ENCODE results near the gene PHLDB1. TPM values are rescaled to one million over a fixed set of nuclear protein-coding genes. Genes with fewer than 3 reads are reported as not detected.

PHLDB1 gene
- total RNA-seq, 1 experiment from 2014 or later = 0.19 TPM

GRCh38 chr11:118623269-118623655, 15.8 kb downstream of the PHLDB1 start:
- Histone ChIP-seq H3K36me3 (ENCODE audit: insufficient read depth, low read length) (no peaks in the 10 kb centered on the region), H3K4me2 (ENCODE audit: low read depth, low read length, poor library complexity, severe bottlenecking) (no peak overlapping the region), H3K27me3 (ENCODE audit: low read length) (no peaks in the 10 kb centered on the region), H3K4me3 (ENCODE audit: low read length) (no peak overlapping the region), H4K20me1 (ENCODE audit: insufficient read depth, low read depth, low read length) (no peaks in the 10 kb centered on the region), H3K4me1 (ENCODE audit: low read length) (no peaks in the 10 kb centered on the region), H3K9me3 (ENCODE audit: low read length) (no peaks in the 10 kb centered on the region), H2AFZ (ENCODE audit: low read length) (no peak overlapping the region), H3K79me2 (ENCODE audit: low read length) (no peaks in the 10 kb centered on the region), H3K27ac (ENCODE audit: low read length) (no peak overlapping the region), H3K9me2 (replicated peaks; ENCODE audit: insufficient read depth, low read length) (no peaks in the 10 kb centered on the region), H3K9ac (ENCODE audit: low read length) (no peak overlapping the region)
- DNase-seq = no peak

DNA sequence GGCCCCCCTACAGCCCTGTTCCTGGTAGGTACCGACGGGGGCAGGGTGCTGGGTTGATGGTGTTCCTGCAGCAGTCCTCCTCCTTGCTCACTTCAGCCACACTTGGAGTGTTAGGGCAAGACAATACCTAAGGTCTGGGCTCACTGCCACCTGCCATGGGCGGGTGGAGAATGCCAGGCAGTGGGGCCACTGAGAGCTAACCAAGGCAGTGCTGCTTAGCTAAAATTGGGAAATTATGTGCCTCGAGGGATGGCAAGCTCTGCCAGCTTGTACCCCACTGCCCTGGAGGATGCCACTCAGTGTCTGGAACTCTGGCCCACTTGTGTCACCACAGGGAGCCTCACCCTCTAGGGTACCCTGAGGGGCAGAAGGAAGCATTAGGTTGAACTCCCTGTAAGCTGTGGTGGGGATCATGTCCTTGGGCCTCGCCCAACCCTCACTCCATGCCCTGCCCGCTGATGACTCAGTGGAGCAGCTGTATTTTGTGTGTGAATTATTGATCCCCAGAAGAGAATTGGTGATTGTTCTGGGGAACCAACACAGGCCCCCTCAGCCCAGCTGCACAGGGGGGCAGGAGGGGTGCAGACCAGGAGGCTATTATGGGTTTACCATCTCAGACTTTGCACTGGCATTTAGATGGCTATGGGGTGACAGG, 17.7 kb downstream of the PHLDB1 start:
- Histone ChIP-seq H3K27me3 (ENCODE audit: low read length) (no peaks in the 10 kb centered on the region), H3K4me2 (ENCODE audit: low read depth, low read length, poor library complexity, severe bottlenecking) (no peak overlapping the region), H3K27ac (ENCODE audit: low read length) (no peak overlapping the region), H4K20me1 (ENCODE audit: insufficient read depth, low read depth, low read length) (no peaks in the 10 kb centered on the region), H3K79me2 (ENCODE audit: low read length) (no peaks in the 10 kb centered on the region), H3K4me1 (ENCODE audit: low read length) (no peaks in the 10 kb centered on the region), H3K9ac (ENCODE audit: low read length) (no peak overlapping the region), H3K9me2 (replicated peaks; ENCODE audit: insufficient read depth, low read length) (no peaks in the 10 kb centered on the region), H3K4me3 (ENCODE audit: low read length) (no peak overlapping the region), H3K36me3 (ENCODE audit: insufficient read depth, low read length) (no peaks in the 10 kb centered on the region), H2AFZ (ENCODE audit: low read length) (no peak overlapping the region), H3K9me3 (ENCODE audit: low read length) (no peaks in the 10 kb centered on the region)
- DNase-seq = no peak

GRCh38 chr11:118625976-118626375, 18.6 kb downstream of the PHLDB1 start:
- Histone ChIP-seq H3K4me3 (ENCODE audit: low read length) (no peak overlapping the region), H3K4me2 (ENCODE audit: low read depth, low read length, poor library complexity, severe bottlenecking) (no peak overlapping the region)

GRCh38 chr11:118627566-118627965, 20.2 kb downstream of the PHLDB1 start:
- H3K79me2 ChIP-seq (ENCODE audit: low read length) = no peaks in the 10 kb centered on the region

More at GRCh38 chr11:118625976-118626375, 18.6 kb downstream of the PHLDB1 start:
- no peak overlapping the region for H3K27ac ChIP-seq (ENCODE audit: low read length)
- H3K9ac ChIP-seq (ENCODE audit: low read length) = no peak overlapping the region
- no peaks in the 10 kb centered on the region for H3K36me3 ChIP-seq (ENCODE audit: insufficient read depth, low read length)
- no peaks in the 10 kb centered on the region for H3K79me2 ChIP-seq (ENCODE audit: low read length)
- H3K4me1 ChIP-seq (ENCODE audit: low read length) = no peaks in the 10 kb centered on the region
- H2AFZ ChIP-seq (ENCODE audit: low read length) = no peak overlapping the region
- DNase-seq = no peak
- no peaks in the 10 kb centered on the region for H3K27me3 ChIP-seq (ENCODE audit: low read length)
- H3K9me2 ChIP-seq (replicated peaks; ENCODE audit: insufficient read depth, low read length) = no peaks in the 10 kb centered on the region
- no peaks in the 10 kb centered on the region for H4K20me1 ChIP-seq (ENCODE audit: insufficient read depth, low read depth, low read length)
- H3K9me3 ChIP-seq (ENCODE audit: low read length) = no peaks in the 10 kb centered on the region

DNA sequence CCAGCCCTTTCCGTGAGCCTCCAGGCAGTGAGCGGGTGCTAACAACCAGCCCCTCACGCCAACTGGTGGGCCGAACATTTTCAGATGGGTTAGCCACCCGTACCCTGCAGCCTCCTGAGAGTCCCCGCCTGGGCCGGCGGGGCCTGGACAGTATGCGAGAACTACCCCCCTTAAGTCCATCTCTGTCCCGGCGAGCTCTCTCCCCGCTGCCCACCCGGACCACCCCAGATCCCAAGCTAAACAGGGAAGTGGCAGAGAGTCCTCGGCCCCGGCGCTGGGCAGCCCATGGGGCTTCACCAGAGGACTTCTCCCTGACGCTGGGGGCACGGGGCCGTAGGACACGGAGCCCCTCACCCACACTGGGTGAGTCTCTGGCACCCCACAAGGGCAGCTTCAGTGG, 20.6 kb downstream of the PHLDB1 start:
- Histone ChIP-seq H3K4me3 (ENCODE audit: low read length) (no peak overlapping the region), H3K27me3 (ENCODE audit: low read length) (no peaks in the 10 kb centered on the region), H3K4me1 (ENCODE audit: low read length) (no peaks in the 10 kb centered on the region)

More at GRCh38 chr11:118627566-118627965, 20.2 kb downstream of the PHLDB1 start:
- Histone ChIP-seq H3K36me3 (ENCODE audit: insufficient read depth, low read length) (no peaks in the 10 kb centered on the region), H3K4me2 (ENCODE audit: low read depth, low read length, poor library complexity, severe bottlenecking) (no peak overlapping the region), H3K4me3 (ENCODE audit: low read length) (no peak overlapping the region), H3K27ac (ENCODE audit: low read length) (no peak overlapping the region), H3K9me3 (ENCODE audit: low read length) (no peaks in the 10 kb centered on the region), H3K4me1 (ENCODE audit: low read length) (no peaks in the 10 kb centered on the region), H3K27me3 (ENCODE audit: low read length) (no peaks in the 10 kb centered on the region), H3K9ac (ENCODE audit: low read length) (no peak overlapping the region), H3K9me2 (replicated peaks; ENCODE audit: insufficient read depth, low read length) (no peaks in the 10 kb centered on the region), H2AFZ (ENCODE audit: low read length) (no peak overlapping the region), H4K20me1 (ENCODE audit: insufficient read depth, low read depth, low read length) (no peaks in the 10 kb centered on the region)
- DNase-seq = no peak

DNA sequence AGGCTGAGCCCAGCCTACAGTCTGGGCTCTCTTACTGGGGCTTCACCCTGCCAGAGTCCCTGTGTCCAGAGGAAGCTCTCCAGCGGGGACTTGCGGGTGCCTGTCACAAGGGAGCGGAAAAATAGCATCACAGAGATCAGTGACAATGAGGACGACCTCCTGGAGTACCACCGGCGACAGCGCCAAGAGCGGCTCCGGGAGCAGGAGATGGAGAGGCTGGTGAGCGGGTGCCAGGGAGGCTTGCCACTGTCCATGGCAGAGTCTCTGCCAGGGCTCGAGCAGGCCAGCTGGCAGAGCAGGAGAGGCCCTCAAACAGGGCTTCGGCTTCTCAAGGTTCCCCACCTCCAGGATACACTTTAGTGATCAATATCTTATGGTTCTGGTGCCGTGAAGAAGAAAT, 21.0 kb downstream of the PHLDB1 start:
- DNase-seq = no peak
- no peak overlapping the region for H3K4me2 ChIP-seq (ENCODE audit: low read depth, low read length, poor library complexity, severe bottlenecking)
- no peaks in the 10 kb centered on the region for H4K20me1 ChIP-seq (ENCODE audit: insufficient read depth, low read depth, low read length)
- H3K9ac ChIP-seq (ENCODE audit: low read length) = no peak overlapping the region
- no peak overlapping the region for H3K4me3 ChIP-seq (ENCODE audit: low read length)
- H3K79me2 ChIP-seq (ENCODE audit: low read length) = no peaks in the 10 kb centered on the region
- H3K36me3 ChIP-seq (ENCODE audit: insufficient read depth, low read length) = no peaks in the 10 kb centered on the region
- no peak overlapping the region for H2AFZ ChIP-seq (ENCODE audit: low read length)
- no peaks in the 10 kb centered on the region for H3K9me3 ChIP-seq (ENCODE audit: low read length)
- H3K4me1 ChIP-seq (ENCODE audit: low read length) = no peaks in the 10 kb centered on the region
- H3K27me3 ChIP-seq (ENCODE audit: low read length) = no peaks in the 10 kb centered on the region
- H3K9me2 ChIP-seq (replicated peaks; ENCODE audit: insufficient read depth, low read length) = no peaks in the 10 kb centered on the region
- no peak overlapping the region for H3K27ac ChIP-seq (ENCODE audit: low read length)

More for the DNA sequence above, 20.6 kb downstream of the PHLDB1 start:
- DNase-seq = no peak
- H3K79me2 ChIP-seq (ENCODE audit: low read length) = no peaks in the 10 kb centered on the region
- no peak overlapping the region for H3K27ac ChIP-seq (ENCODE audit: low read length)
- no peaks in the 10 kb centered on the region for H3K9me2 ChIP-seq (replicated peaks; ENCODE audit: insufficient read depth, low read length)
- no peak overlapping the region for H3K4me2 ChIP-seq (ENCODE audit: low read depth, low read length, poor library complexity, severe bottlenecking)
- H2AFZ ChIP-seq (ENCODE audit: low read length) = no peak overlapping the region
- H4K20me1 ChIP-seq (ENCODE audit: insufficient read depth, low read depth, low read length) = no peaks in the 10 kb centered on the region
- no peaks in the 10 kb centered on the region for H3K36me3 ChIP-seq (ENCODE audit: insufficient read depth, low read length)
- H3K9me3 ChIP-seq (ENCODE audit: low read length) = no peaks in the 10 kb centered on the region
- H3K9ac ChIP-seq (ENCODE audit: low read length) = no peak overlapping the region

- Histone ChIP-seq H4K20me1 (ENCODE audit: insufficient read depth, low read depth, low read length) (no peaks in the 10 kb centered on the region), H3K36me3 (ENCODE audit: insufficient read depth, low read length) (no peaks in the 10 kb centered on the region), H3K4me2 (ENCODE audit: low read depth, low read length, poor library complexity, severe bottlenecking) (no peak overlapping the region), H3K9me2 (replicated peaks; ENCODE audit: insufficient read depth, low read length) (no peaks in the 10 kb centered on the region), H3K79me2 (ENCODE audit: low read length) (no peaks in the 10 kb centered on the region), H3K9me3 (ENCODE audit: low read length) (no peaks in the 10 kb centered on the region), H3K4me1 (ENCODE audit: low read length) (no peaks in the 10 kb centered on the region), H3K27ac (ENCODE audit: low read length) (no peak overlapping the region), H2AFZ (ENCODE audit: low read length) (no peak overlapping the region), H3K9ac (ENCODE audit: low read length) (no peak overlapping the region), H3K27me3 (ENCODE audit: low read length) (no peaks in the 10 kb centered on the region), H3K4me3 (ENCODE audit: low read length) (no peak overlapping the region)
- no peak for DNase-seq
Observed at GRCh38 chr11:118628861-118629549, 21.6 kb downstream of the PHLDB1 start.

DNA sequence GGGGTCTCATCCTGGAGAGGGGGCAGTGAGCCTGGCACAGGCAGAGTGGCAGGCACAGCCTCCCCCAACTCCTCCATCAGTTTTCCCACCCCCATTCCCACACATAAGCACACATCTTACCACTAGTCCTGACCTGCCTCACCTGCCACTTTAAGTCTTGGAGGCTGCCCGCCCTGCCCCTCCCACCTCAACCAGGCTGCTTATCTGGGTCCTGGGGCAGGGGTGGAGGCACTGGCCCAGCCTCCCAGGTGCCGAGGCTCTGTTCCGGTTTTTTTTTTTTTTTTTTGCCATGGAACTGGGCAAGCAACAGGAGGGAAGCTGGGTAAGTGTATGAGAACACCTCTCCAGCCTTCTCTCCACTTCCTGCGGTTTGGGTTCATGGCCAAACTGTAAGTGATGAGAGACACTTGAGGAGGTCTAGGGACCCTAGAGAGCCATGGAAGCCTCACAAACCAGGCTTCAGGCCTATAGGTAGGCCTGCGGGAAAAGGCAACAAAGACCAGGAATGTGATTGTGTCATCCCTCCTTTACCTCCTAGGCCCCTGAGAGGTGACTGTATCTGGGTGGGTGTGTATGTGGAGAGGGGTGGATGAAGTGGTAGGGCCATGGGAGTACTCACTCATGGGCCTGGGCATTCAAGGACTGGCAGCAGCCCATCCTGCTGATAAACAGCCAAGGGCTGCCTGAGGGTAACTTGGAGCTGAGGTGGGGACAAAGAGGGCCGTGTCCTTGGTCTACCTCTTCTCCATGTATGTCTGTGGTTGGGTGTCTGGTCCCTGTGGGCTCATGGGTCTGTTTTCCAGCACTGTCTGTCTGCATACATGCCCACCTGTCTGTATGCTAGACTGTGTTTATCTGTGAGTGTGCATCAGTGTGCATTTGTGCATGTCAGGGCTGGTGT, 22.6 kb downstream of the PHLDB1 start:
- Histone ChIP-seq H3K36me3 (ENCODE audit: insufficient read depth, low read length) (no peaks in the 10 kb centered on the region), H3K9me3 (ENCODE audit: low read length) (no peaks in the 10 kb centered on the region), H3K4me2 (ENCODE audit: low read depth, low read length, poor library complexity, severe bottlenecking) (no peak overlapping the region), H3K9ac (ENCODE audit: low read length) (no peak overlapping the region), H3K27me3 (ENCODE audit: low read length) (no peaks in the 10 kb centered on the region), H2AFZ (ENCODE audit: low read length) (no peak overlapping the region), H3K4me1 (ENCODE audit: low read length) (no peaks in the 10 kb centered on the region), H3K79me2 (ENCODE audit: low read length) (no peaks in the 10 kb centered on the region), H3K9me2 (replicated peaks; ENCODE audit: insufficient read depth, low read length) (no peaks in the 10 kb centered on the region), H3K27ac (ENCODE audit: low read length) (no peak overlapping the region), H4K20me1 (ENCODE audit: insufficient read depth, low read depth, low read length) (no peaks in the 10 kb centered on the region), H3K4me3 (ENCODE audit: low read length) (no peak overlapping the region)
- no peak for DNase-seq
